ENCODE results near the gene MBLAC1.

MBLAC1 gene

GRCh38 chr7:100098913-100099312, 27.9 kb upstream of the MBLAC1 start:
- DNase-seq, result no peak

- no peak for DNase-seq
Measured at GRCh38 chr7:100099452-100099851, 27.3 kb upstream of the MBLAC1 start.

GRCh38 chr7:100100420-100101015, 26.2 kb upstream of the MBLAC1 start:
- DNase-seq, result peak; percentile 95

GRCh38 chr7:100101016-100101862, 25.5 kb upstream of the MBLAC1 start, which contains the start of the genes AP4M1 and MCM7:
AP4M1 (plus strand) TSS chr7:100101643; CDS start chr7:100101715, 72 bp downstream.
MCM7 (minus strand) TSS chr7:100101397; CDS start chr7:100101294, 103 bp downstream.
- peak; percentile 99 for DNase-seq

GRCh38 chr7:100102950-100103840, 23.6 kb upstream of the MBLAC1 start:
- no peak for DNase-seq

GRCh38 chr7:100105534-100105933, 21.2 kb upstream of the MBLAC1 start:
- no peak for DNase-seq

- no peak for DNase-seq
Measured at GRCh38 chr7:100106633-100107032, 20.1 kb upstream of the MBLAC1 start.

- no peak for DNase-seq
Measured at GRCh38 chr7:100107125-100107737, 19.5 kb upstream of the MBLAC1 start.

GRCh38 chr7:100107890-100108289, 18.9 kb upstream of the MBLAC1 start:
- no peak for DNase-seq

- no peak for DNase-seq
Measured at GRCh38 chr7:100109521-100110163, 17.1 kb upstream of the MBLAC1 start.

GRCh38 chr7:100111156-100111555, 15.6 kb upstream of the MBLAC1 start:
- no peak for DNase-seq

- no peak for DNase-seq
Measured at GRCh38 chr7:100111914-100112313, 14.9 kb upstream of the MBLAC1 start.

- no peak for DNase-seq
Measured at GRCh38 chr7:100115026-100115425, 11.7 kb upstream of the MBLAC1 start.

- peak; percentile 65 for DNase-seq
Measured at GRCh38 chr7:100118388-100119071, 8.2 kb upstream of the MBLAC1 start.

GRCh38 chr7:100119072-100119969, 7.4 kb upstream of the MBLAC1 start, which contains the start of the genes CNPY4 and TAF6:
CNPY4 (plus strand) TSS chr7:100119634; CDS start chr7:100119745, 111 bp downstream.
TAF6 (minus strand) TSS chr7:100119358; CDS start chr7:100114209, 5,149 bp downstream.
- peak; percentile 99 for DNase-seq

GRCh38 chr7:100119970-100120732, 6.6 kb upstream of the MBLAC1 start:
- DNase-seq, result peak; percentile 79

- peak; percentile 48 for DNase-seq
Measured at GRCh38 chr7:100120733-100121036, 6.1 kb upstream of the MBLAC1 start.

GRCh38 chr7:100122067-100122466, 4.7 kb upstream of the MBLAC1 start:
- peak; percentile 21 for DNase-seq

GRCh38 chr7:100122568-100122967, 4.2 kb upstream of the MBLAC1 start:
- peak; percentile 92 for DNase-seq

Measured in hematopoietic multipotent progenitor cell treated with erythropoietin and hydrocortisone succinate and interleukin-3 and kit ligand, for 6 days (in vitro differentiated cells).